Measurements from ENCODE around the gene SDHAF4. TPM values are rescaled to one million over a fixed set of nuclear protein-coding genes. Genes with fewer than 3 reads are reported as not detected.

SDHAF4 gene
- total RNA-seq, 1 experiment from 2014 or later: 13.1 TPM

GRCh38 chr6:70538376-70538775 is 28.4 kb upstream of the SDHAF4 start:
- Mint-ChIP-seq H3K4me3 (ENCODE audit: unreplicated experiment) (no peak overlapping the region), H3K27ac (ENCODE audit: low read depth, unreplicated experiment) (no peak overlapping the region), H3K36me3 (ENCODE audit: insufficient read depth, unreplicated experiment) (peaks cover 18% of the 10 kb centered on the region), H3K9me3 (ENCODE audit: unreplicated experiment) (no peaks in the 10 kb centered on the region), H3K4me1 (ENCODE audit: insufficient read depth, unreplicated experiment) (no peaks in the 10 kb centered on the region), H3K27me3 (ENCODE audit: insufficient read depth, unreplicated experiment) (no peaks in the 10 kb centered on the region)
- BruUV-seq (replicated peaks): no TSS peak
- ChIA-PET POLR2A (no interaction called here), CTCF (no interaction called here)
- no peak for DNase-seq (ENCODE audit: unreplicated experiment)
- intact Hi-C loops (cut with micrococcal nuclease): no loop called here
- TF ChIP-seq CTCF (IDR thresholded peaks at IDR 0.05; ENCODE audit: unreplicated experiment): no peak

GRCh38 chr6:70547313-70547712 is 19.4 kb upstream of the SDHAF4 start:
- Mint-ChIP-seq H3K4me1 (ENCODE audit: insufficient read depth, unreplicated experiment) (no peaks in the 10 kb centered on the region), H3K27me3 (ENCODE audit: insufficient read depth, unreplicated experiment) (no peaks in the 10 kb centered on the region), H3K4me3 (ENCODE audit: unreplicated experiment) (no peak overlapping the region), H3K9me3 (ENCODE audit: unreplicated experiment) (no peaks in the 10 kb centered on the region), H3K27ac (ENCODE audit: low read depth, unreplicated experiment) (no peak overlapping the region), H3K36me3 (ENCODE audit: insufficient read depth, unreplicated experiment) (peaks cover 6% of the 10 kb centered on the region)
- no TSS peak for BruUV-seq (replicated peaks)
- DNase-seq (ENCODE audit: unreplicated experiment): peak; percentile 10
- ChIA-PET POLR2A (interaction anchor here (0.7 kb wide), 1 partner anchor 27 kb away, joined by 3 read pairs; no protein-coding TSS in a partner anchor), CTCF (interaction anchor here (0.6 to 4.7 kb wide), 12 partner anchors 11 to 338 kb away, joined by 3 to 37 read pairs (median 6); no protein-coding TSS in a partner anchor)
- peak; percentile 28 for TF ChIP-seq CTCF (IDR thresholded peaks at IDR 0.05; ENCODE audit: unreplicated experiment)
- intact Hi-C loops (cut with micrococcal nuclease): loop anchor here (1.0 kb wide), 1 partner anchor 139 kb away; no protein-coding TSS in a partner anchor

- intact Hi-C loops (cut with micrococcal nuclease): loop anchor here (1.0 kb wide), 1 partner anchor 138 kb away; no protein-coding TSS in a partner anchor
- CTCF ChIA-PET: interaction anchor here (0.8 to 4.7 kb wide), 7 partner anchors 11 to 337 kb away, joined by 3 to 37 read pairs (median 8); no protein-coding TSS in a partner anchor
- H3K27me3 Mint-ChIP-seq (ENCODE audit: insufficient read depth, unreplicated experiment): no peaks in the 10 kb centered on the region
- DNase-seq (ENCODE audit: unreplicated experiment): no peak
- no peak overlapping the region for H3K4me3 Mint-ChIP-seq (ENCODE audit: unreplicated experiment)
- BruUV-seq (replicated peaks): no TSS peak
- no peaks in the 10 kb centered on the region for H3K4me1 Mint-ChIP-seq (ENCODE audit: insufficient read depth, unreplicated experiment)
- H3K27ac Mint-ChIP-seq (ENCODE audit: low read depth, unreplicated experiment): no peak overlapping the region
- POLR2A ChIA-PET: interaction anchor here (0.7 to 1.1 kb wide), 2 partner anchors 16 to 27 kb away, joined by 3 read pairs; no protein-coding TSS in a partner anchor
- H3K9me3 Mint-ChIP-seq (ENCODE audit: unreplicated experiment): no peaks in the 10 kb centered on the region
- H3K36me3 Mint-ChIP-seq (ENCODE audit: insufficient read depth, unreplicated experiment): peaks cover 6% of the 10 kb centered on the region
- TF ChIP-seq CTCF (IDR thresholded peaks at IDR 0.05; ENCODE audit: unreplicated experiment): no peak
These were observed 18.8 kb upstream of the SDHAF4 start for GRCh38 chr6:70547905-70548304.

- no TSS peak for BruUV-seq (replicated peaks)
- CTCF ChIA-PET: interaction anchor here (4.7 kb wide), 1 partner anchor 138 kb away, joined by 37 read pairs; no protein-coding TSS in a partner anchor
- peaks cover 6% of the 10 kb centered on the region for H3K36me3 Mint-ChIP-seq (ENCODE audit: insufficient read depth, unreplicated experiment)
These were observed 17.4 kb upstream of the SDHAF4 start for GRCh38 chr6:70549327-70549726.

More at GRCh38 chr6:70549327-70549726, 17.4 kb upstream of the SDHAF4 start:
- DNase-seq (ENCODE audit: unreplicated experiment): no peak
- H3K27me3 Mint-ChIP-seq (ENCODE audit: insufficient read depth, unreplicated experiment): no peaks in the 10 kb centered on the region
- no peak overlapping the region for H3K27ac Mint-ChIP-seq (ENCODE audit: low read depth, unreplicated experiment)
- POLR2A ChIA-PET: interaction anchor here (1.1 kb wide), 2 partner anchors 14 to 18 kb away, joined by 3 read pairs; no protein-coding TSS in a partner anchor
- H3K9me3 Mint-ChIP-seq (ENCODE audit: unreplicated experiment): no peaks in the 10 kb centered on the region
- no peak overlapping the region for H3K4me3 Mint-ChIP-seq (ENCODE audit: unreplicated experiment)
- intact Hi-C loops (cut with micrococcal nuclease): no loop called here
- TF ChIP-seq CTCF (IDR thresholded peaks at IDR 0.05; ENCODE audit: unreplicated experiment): no peak
- H3K4me1 Mint-ChIP-seq (ENCODE audit: insufficient read depth, unreplicated experiment): no peaks in the 10 kb centered on the region
